Measurements from ENCODE around the gene FAM120B. TPM values are rescaled to one million over a fixed set of nuclear protein-coding genes. Genes with fewer than 3 reads are reported as not detected.
A peak's percentile ranks its signal among the peaks of the same experiment; 100 is the strongest.
"Not testable (repeated sequence)": the region's sequence is repeated elsewhere in the genome, so short reads cannot be mapped to it uniquely, and the experiment has no call there.

Gene FAM120B
- total RNA-seq, 6 experiments from 2014 or later: 9.5 to 15.7 (median 13.1) TPM

DNA sequence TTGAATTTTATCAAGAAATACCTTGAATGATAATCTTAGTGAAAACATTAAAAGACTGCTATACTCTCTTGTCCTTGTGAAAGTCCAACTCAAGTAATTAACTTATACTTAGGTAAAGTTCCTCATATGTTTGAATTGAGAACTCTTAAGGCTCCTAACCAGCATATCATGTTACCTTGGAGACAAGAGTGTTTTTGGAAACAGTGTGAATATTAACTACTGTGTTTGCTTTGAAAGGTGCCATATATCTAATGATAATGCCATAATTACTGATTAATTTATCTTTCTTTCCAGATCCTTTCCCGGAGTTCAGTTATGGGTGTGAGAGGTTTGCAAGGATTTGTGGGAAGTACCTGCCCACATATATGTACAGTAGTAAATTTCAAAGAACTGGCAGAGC, 10.5 kb downstream of the FAM120B start:
- no peaks in the 10 kb centered on the region for H3K27me3 ChIP-seq
- ATAC-seq: no peak
- peak overlapping the region in 1 of 3 donors; percentile 8 for H3K27ac ChIP-seq
- 57% methylated on average over 1 of the region's 1 CpG for WGBS (ENCODE audit: insufficient coverage, low coverage, low lambda C conversion rate, missing lambda C conversion rate)
- intact Hi-C loops (cut with DNase I): no loop called here
- no peak for TF ChIP-seq POLR2A (IDR thresholded peaks at IDR 0.05)
- TF ChIP-seq, protein P1, sequence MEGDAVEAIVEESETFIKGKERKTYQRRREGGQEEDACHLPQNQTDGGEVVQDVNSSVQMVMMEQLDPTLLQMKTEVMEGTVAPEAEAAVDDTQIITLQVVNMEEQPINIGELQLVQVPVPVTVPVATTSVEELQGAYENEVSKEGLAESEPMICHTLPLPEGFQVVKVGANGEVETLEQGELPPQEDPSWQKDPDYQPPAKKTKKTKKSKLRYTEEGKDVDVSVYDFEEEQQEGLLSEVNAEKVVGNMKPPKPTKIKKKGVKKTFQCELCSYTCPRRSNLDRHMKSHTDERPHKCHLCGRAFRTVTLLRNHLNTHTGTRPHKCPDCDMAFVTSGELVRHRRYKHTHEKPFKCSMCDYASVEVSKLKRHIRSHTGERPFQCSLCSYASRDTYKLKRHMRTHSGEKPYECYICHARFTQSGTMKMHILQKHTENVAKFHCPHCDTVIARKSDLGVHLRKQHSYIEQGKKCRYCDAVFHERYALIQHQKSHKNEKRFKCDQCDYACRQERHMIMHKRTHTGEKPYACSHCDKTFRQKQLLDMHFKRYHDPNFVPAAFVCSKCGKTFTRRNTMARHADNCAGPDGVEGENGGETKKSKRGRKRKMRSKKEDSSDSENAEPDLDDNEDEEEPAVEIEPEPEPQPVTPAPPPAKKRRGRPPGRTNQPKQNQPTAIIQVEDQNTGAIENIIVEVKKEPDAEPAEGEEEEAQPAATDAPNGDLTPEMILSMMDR (IDR thresholded peaks at IDR 0.05): no peak
- no peak for DNase-seq
- H3K4me3 ChIP-seq: no peak overlapping the region
- no peaks in the 10 kb centered on the region for H3K4me1 ChIP-seq
- no peaks in the 10 kb centered on the region for H3K9me3 ChIP-seq
- H3K36me3 ChIP-seq: peaks cover 0 to 10% (median 0%) of the 10 kb centered on the region in 4 donors

DNA sequence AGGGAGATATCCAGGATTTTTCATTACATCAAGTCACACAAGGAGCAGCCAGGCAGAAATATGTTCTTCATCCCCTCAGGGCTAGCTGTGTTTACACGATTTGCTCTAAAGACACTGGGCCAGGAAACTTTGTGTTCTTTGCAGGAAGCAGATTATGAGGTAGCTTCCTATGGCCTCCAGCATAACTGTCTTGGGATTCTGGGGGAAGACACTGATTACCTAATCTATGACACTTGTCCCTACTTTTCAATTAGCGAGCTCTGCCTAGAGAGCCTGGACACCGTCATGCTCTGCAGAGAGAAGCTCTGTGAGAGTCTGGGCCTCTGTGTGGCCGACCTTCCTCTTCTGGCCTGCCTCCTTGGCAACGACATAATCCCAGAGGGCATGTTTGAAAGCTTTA, 11.2 kb downstream of the FAM120B start:
- no peaks in the 10 kb centered on the region for H3K27me3 ChIP-seq
- H3K4me3 ChIP-seq: no peak overlapping the region
- ATAC-seq (peak; percentile 56 to 90 (median 74)), DNase-seq (no peak)
- peaks cover 0 to 10% (median 1%) of the 10 kb centered on the region in 4 donors for H3K36me3 ChIP-seq
- H3K4me1 ChIP-seq: no peaks in the 10 kb centered on the region
- no peaks in the 10 kb centered on the region for H3K9me3 ChIP-seq
- 54% methylated on average over 4 of the region's 5 CpGs for WGBS (ENCODE audit: insufficient coverage, low coverage, low lambda C conversion rate, missing lambda C conversion rate)
- intact Hi-C loops (cut with DNase I): no loop called here
- peak overlapping the region in 1 of 3 donors; percentile 8 for H3K27ac ChIP-seq
- no peak for TF ChIP-seq POLR2A (IDR thresholded peaks at IDR 0.05)
- TF ChIP-seq, protein P1 (IDR thresholded peaks at IDR 0.05): no peak

DNA sequence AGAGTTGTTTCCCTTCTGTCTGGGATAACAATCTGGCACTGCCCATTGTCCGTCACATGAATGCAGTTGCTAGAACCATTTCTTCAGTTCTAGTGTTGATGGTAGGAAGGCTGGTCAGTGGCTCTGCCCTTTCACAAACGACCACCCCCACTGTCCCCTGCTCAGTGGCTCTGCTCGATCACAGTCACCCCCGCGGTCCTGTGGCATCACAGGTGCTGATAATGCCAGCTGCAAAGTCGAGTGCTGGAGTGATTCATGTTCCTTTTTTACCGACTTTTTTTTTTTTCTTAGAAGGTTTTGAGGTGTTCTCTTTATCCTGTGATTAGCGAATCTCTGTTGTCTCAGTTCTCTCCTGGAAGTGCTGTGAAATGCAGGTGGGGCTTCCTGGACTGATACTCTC, 22.8 kb downstream of the FAM120B start:
- Histone ChIP-seq H3K27me3 (no peaks in the 10 kb centered on the region), H3K9me3 (no peaks in the 10 kb centered on the region), H3K4me1 (no peaks in the 10 kb centered on the region), H3K27ac (no peak overlapping the region), H3K36me3 (peaks cover 0 to 48% (median 19%) of the 10 kb centered on the region in 4 donors), H3K4me3 (no peak overlapping the region)
- ATAC-seq: no peak
- WGBS (ENCODE audit: insufficient coverage, low coverage, low lambda C conversion rate, missing lambda C conversion rate): 93% methylated on average over 6 of the region's 8 CpGs
- intact Hi-C loops (cut with DNase I): no loop called here
- TF ChIP-seq, protein P1 (IDR thresholded peaks at IDR 0.05): no peak
- TF ChIP-seq POLR2A (IDR thresholded peaks at IDR 0.05): no peak
- DNase-seq: no peak

DNA sequence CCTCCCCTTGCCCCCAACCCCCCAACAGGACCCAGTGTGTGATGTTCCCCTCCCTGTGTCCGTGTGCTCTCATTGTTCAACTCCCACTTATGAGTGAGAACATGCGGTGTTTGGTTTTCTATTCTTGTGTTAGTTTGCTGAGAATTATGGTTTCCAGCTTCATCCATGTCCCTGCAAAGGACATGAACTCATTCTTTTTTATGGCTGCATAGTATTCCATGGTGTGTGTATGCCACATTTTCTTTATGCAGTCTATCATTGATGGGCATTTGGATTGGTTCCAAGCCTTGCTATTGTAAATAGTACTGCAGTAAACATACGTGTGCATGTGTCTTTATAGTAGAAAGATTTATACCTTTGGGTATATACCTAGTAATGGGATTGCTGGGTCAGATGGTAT, 28.6 kb downstream of the FAM120B start:
- WGBS (ENCODE audit: insufficient coverage, low coverage, low lambda C conversion rate, missing lambda C conversion rate): 100% methylated on average over 3 of the region's 3 CpGs
- intact Hi-C loops (cut with DNase I): not testable (repeated sequence)

DNA sequence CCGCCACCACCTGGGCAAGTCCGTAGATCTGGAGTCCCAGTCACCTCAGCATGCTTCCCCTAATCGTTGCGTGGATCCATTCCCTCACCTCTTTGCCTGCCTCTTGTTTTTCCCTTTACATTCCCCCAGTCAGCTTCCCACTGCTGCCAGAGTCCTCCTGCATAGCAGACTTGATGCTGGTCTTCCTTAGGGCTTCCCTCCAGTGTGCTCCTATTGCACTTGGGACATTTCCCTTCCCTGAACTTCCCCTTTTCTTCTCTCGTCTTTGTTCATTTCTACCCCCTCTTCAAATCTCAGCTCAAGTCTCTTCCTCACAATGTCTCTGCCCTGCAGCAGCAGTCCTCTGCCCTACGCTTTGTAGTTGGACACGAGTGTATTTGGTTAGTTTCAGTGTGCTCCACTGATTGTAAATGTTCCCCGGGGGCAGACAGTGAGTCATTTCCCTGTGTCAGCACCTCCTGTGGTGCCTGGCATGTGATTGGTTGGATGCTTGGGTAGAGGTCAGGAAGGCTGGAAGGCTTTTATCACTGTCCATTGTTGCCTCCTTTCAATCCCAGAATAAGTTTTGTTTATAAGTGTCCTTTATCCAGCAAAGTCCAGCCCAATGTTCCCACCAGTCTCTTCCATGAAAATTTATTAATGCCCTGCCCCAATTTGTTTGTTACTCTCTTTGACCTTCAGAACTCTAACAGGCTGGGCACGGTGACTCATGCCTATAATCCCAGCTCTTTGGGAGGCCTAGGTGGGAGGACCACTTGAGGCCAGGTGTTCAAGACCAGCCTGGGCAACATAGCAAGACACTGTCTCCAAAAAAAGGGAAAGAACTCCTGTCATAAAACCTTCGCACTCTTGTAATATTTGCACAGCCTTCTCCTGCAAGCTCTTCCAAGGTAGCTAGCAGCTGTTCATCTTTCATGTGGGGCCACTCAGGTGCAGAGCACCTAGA, 38.3 kb downstream of the FAM120B start:
- peak in 1 of 3 donors; percentile 57 for DNase-seq
- no peak overlapping the region for H3K4me3 ChIP-seq
- no peaks in the 10 kb centered on the region for H3K27me3 ChIP-seq
- H3K4me1 ChIP-seq: peaks cover 0 to 6% (median 1%) of the 10 kb centered on the region in 4 donors
- no peak for TF ChIP-seq POLR2A (IDR thresholded peaks at IDR 0.05)
- TF ChIP-seq, protein P1 (IDR thresholded peaks at IDR 0.05): no peak
- intact Hi-C loops (cut with DNase I): no loop called here
- H3K36me3 ChIP-seq: peaks cover 0 to 16% (median 7%) of the 10 kb centered on the region in 4 donors
- 65% methylated on average over 10 of the region's 10 CpGs for WGBS (ENCODE audit: insufficient coverage, low coverage, low lambda C conversion rate, missing lambda C conversion rate)
- H3K9me3 ChIP-seq: no peaks in the 10 kb centered on the region
- H3K27ac ChIP-seq: peak overlapping the region in 1 of 3 donors; percentile 71
- ATAC-seq: peak; percentile 87 to 93 (median 90)

More for the DNA sequence above, 28.6 kb downstream of the FAM120B start:
- ATAC-seq, H3K27ac ChIP-seq, H3K9me3 ChIP-seq, DNase-seq, H3K4me3 ChIP-seq, H3K4me1 ChIP-seq, H3K27me3 ChIP-seq: not testable (repeated sequence)
- H3K36me3 ChIP-seq: peaks cover 0 to 20% (median 10%) of the 10 kb centered on the region in 4 donors
